ENCODE measurements around the gene SH2D3A. TPM values are rescaled to one million over a fixed set of nuclear protein-coding genes. Genes with fewer than 3 reads are reported as not detected.
"Not testable (repeated sequence)": the region's sequence is repeated elsewhere in the genome, so short reads cannot be mapped to it uniquely, and the experiment has no call there.

The SH2D3A gene
- total RNA-seq, 6 experiments from 2014 or later, result not detected

DNA sequence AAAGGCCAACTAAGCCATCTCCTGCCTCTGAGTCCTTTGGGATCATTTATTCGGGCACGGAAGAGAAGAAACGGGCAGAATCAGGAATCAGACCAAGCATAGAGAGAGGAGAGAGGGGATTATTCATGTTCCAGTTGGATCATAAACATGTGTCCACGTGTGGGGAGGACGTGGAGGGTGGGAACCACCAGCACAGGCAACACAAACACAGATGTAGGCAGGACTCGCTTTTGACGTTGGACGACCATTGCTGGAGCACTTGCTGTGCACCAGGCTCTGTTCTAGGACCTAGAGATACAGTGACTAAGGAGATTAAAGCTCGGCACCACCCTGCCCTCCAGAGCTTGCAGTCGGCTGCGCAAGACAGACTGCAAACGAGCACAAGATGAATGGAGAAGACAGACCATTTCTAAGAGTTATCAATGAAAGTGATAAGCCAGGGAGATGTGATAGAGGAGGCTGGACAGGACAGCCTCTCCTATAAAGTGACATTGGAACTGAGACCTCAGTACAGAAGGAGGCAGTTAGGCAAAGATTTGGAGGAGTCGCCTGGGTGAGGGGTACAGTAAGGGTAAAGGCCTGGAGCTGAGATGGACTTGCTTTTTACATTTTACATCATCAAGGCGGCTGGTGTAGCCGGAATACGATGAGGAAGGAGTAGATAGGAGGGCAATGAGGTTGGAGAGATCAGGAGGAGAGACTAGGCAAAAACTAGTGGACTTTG lies 716 bp downstream of the SH2D3A start:
- Mint-ChIP-seq H3K4me1 (ENCODE audit: low read depth) (peaks cover 12% of the 10 kb centered on the region), H3K4me3 (no peak overlapping the region), H3K36me3 (ENCODE audit: low read depth) (no peaks in the 10 kb centered on the region), H3K27ac (no peak overlapping the region), H3K27me3 (ENCODE audit: insufficient read depth) (peaks cover 2% of the 10 kb centered on the region), H3K9me3 (no peaks in the 10 kb centered on the region)
- TF ChIP-seq, protein P1, sequence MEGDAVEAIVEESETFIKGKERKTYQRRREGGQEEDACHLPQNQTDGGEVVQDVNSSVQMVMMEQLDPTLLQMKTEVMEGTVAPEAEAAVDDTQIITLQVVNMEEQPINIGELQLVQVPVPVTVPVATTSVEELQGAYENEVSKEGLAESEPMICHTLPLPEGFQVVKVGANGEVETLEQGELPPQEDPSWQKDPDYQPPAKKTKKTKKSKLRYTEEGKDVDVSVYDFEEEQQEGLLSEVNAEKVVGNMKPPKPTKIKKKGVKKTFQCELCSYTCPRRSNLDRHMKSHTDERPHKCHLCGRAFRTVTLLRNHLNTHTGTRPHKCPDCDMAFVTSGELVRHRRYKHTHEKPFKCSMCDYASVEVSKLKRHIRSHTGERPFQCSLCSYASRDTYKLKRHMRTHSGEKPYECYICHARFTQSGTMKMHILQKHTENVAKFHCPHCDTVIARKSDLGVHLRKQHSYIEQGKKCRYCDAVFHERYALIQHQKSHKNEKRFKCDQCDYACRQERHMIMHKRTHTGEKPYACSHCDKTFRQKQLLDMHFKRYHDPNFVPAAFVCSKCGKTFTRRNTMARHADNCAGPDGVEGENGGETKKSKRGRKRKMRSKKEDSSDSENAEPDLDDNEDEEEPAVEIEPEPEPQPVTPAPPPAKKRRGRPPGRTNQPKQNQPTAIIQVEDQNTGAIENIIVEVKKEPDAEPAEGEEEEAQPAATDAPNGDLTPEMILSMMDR (IDR thresholded peaks at IDR 0.05), result no peak
- no peak for DNase-seq

DNA sequence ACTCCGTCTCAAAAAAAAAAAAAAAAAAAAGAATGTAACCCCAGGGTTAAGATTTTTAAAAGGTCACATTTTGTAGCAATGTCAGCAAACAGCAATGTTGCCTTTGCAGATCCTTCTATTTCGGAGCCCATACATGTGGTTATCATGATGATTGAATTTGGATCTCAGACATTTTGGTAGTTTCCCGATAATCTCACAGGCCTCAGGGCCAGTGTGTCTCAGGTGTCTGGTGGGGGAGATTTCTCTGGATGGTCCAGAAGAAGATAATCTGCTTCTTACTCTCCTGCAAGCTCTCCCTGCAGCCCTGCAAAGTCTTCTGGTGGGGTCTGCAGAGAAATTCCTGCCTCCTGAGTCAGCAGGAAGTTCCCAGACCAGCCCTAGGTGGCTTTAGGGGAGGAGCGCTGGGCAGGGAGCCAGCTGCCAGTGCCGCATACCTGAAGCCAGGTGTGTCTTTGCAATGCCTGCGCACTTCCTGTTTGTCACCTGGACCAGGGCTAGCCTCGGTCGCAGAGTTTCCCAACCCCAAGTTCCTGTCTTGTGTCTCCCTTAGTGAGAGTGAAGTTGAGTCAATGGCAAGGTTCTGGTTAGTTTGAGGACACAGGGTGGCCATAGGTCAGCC lies 1.4 kb downstream of the SH2D3A start:
- TF ChIP-seq, protein P1 (IDR thresholded peaks at IDR 0.05), result no peak
- H3K4me3 Mint-ChIP-seq, result no peak overlapping the region
- no peaks in the 10 kb centered on the region for H3K9me3 Mint-ChIP-seq
- H3K4me1 Mint-ChIP-seq (ENCODE audit: low read depth), result peaks cover 12% of the 10 kb centered on the region
- H3K27me3 Mint-ChIP-seq (ENCODE audit: insufficient read depth), result peaks cover 2% of the 10 kb centered on the region; the same call in 1 of the 2 replicates
- H3K27ac Mint-ChIP-seq, result no peak overlapping the region
- H3K36me3 Mint-ChIP-seq (ENCODE audit: low read depth), result no peaks in the 10 kb centered on the region
- DNase-seq, result no peak

DNA sequence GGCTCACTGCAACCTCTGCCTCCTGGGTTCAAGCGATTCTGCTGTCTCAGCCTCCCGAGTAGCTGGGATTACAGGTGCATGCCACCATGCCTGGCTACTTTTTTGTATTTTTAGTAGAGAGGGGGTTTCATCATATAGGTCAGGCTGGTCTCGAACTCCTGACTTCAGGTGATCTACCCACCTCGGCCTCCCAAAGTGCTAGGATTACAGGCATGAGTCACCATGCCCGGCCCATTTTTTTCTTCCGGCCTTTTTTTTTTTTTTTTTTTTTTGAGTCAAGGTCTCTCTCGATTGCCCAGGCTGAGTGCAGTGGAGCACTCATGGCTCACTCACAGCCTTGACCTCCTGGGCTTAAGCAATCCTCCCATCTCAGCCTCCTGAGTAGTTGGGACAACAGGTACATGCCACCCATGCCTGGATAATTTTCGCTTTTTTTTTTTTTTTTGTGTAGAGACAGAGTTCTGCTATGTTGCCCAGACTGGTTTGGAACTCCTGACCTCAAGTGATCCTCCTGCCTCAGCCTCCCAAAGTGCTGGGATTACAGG lies 4.9 kb downstream of the SH2D3A start:
- H3K27me3 Mint-ChIP-seq (ENCODE audit: insufficient read depth); H3K9me3 Mint-ChIP-seq; H3K27ac Mint-ChIP-seq; H3K4me3 Mint-ChIP-seq; H3K36me3 Mint-ChIP-seq (ENCODE audit: low read depth); DNase-seq: not testable (repeated sequence)
- H3K4me1 Mint-ChIP-seq (ENCODE audit: low read depth), result peaks cover 12% of the 10 kb centered on the region

DNA sequence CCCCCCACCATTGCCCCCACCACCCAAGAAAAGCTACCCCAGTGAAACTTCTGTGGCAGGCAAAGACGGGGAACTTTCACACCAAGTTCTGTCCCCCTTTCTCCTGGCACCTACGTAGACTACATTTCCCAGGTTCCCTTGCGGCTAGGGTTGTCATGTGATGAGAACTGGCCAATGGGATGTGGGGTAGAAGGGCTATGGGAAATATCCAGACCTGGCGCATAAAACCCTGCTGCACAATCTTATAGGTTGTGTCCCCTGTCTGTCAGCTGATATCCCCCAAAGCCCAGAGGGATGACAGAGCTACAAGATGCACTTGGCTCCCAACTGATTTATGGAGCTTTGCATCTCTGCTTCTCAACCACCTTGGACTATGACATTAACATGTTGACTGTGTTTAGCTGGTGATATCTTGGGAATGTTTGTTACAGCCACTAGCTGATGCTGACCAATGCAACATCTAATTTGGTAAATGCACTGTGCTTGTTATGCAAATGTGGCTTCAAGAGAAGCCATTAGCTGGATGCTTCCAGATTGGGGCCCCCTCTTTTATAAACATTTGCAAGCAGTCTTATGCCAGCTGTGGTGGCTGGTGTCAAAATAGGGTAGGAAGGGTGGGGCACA lies 6.1 kb downstream of the SH2D3A start:
- Mint-ChIP-seq H3K9me3 (no peaks in the 10 kb centered on the region), H3K36me3 (ENCODE audit: low read depth) (no peaks in the 10 kb centered on the region), H3K27me3 (ENCODE audit: insufficient read depth) (peaks cover 5% of the 10 kb centered on the region), H3K4me3 (no peak overlapping the region), H3K4me1 (ENCODE audit: low read depth) (peaks cover 4% of the 10 kb centered on the region), H3K27ac (no peak overlapping the region)
- no peak for DNase-seq
- TF ChIP-seq, protein P1 (IDR thresholded peaks at IDR 0.05), result no peak

DNA sequence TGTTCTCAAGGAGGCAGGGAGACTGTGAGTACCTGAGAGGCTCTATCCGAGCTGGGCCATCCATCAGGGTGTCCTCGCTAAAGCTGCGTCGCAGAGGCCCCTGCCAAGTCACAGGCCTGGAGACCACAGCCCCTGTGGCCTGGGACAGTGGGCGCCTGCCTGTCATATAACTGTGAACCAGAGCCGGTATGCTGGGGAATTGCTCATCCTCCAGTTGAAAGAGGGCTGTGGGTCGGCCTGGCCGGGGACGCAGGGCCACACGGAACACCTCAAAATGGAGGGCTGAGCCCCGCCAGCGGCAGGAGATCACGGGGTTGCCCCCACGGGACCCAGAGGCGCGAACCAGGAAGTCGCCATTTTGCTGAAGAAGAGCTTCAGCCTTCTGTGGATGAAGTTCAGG lies 6.6 kb downstream of the SH2D3A start:
- Mint-ChIP-seq H3K9me3 (no peaks in the 10 kb centered on the region), H3K4me1 (ENCODE audit: low read depth) (no peaks in the 10 kb centered on the region), H3K27ac (no peak overlapping the region), H3K27me3 (ENCODE audit: insufficient read depth) (peaks cover 5% of the 10 kb centered on the region), H3K36me3 (ENCODE audit: low read depth) (no peaks in the 10 kb centered on the region), H3K4me3 (no peak overlapping the region)
- TF ChIP-seq, protein P1 (IDR thresholded peaks at IDR 0.05), result no peak
- DNase-seq, result no peak
